ENCODE measurements around the gene HDAC9.
A peak's percentile ranks its signal among the peaks of the same experiment; 100 is the strongest.

The HDAC9 gene

DNA sequence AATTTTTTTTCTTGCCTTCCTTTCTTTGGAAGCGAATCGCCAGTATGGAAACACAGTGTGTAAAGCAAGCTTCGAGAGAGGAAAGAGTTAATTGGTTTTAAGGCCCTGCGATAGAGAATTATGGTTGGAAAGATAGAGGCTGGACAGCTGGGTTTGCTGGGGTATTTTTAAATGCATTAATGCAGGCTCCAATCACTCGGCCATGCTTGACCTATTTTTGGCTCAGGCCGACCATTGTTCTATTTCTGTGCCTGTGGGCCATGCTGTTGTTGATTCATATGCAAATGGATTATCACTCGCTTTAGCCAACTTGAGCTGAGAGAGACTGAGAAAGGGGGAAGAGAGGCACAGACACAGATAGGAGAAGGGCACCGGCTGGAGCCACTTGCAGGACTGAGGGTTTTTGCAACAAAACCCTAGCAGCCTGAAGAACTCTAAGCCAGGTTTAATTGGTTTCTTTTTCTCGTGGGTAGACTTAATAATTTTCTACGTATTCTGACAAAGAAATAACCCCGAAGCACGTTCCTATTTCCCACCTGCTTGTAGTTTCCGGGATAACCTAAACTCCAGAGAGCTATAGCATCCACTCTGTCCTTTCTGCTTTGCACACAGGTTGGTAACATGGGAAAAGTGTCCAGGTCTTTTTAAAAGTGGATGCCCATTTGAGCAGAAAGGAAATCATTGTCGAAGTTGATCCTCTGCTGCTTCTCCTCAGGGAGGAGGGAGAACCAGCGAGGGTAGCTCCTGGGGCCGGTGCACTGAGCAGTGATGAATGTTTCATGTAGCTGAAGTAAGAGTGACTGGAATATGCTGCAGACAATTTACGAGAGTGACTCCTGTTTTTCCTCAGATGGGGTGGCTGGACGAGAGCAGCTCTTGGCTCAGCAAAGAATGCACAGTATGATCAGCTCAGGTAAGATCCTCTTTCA, at the start of gene HDAC9:
TSS of gene HDAC9 (plus strand) at position 338 of the 929 bp plus-strand sequence. CDS start at position 892, 554 bp downstream.
- peaks cover 30% of the 10 kb centered on the region for H3K4me1 ChIP-seq (ENCODE audit: control insufficient read depth, insufficient read depth, low read length)
- peak; percentile 69 for DNase-seq (ENCODE audit: low read depth)
- peak within 1 kb of the TSS; percentile 48 for H3K9ac ChIP-seq (ENCODE audit: low read length)
- H3K9me3 ChIP-seq (ENCODE audit: control insufficient read depth, low read length), result no peaks in the 10 kb centered on the region
- H3K4me3 ChIP-seq (ENCODE audit: low read length), result peak within 1 kb of the TSS; percentile 76
- no peaks in the 10 kb centered on the region for H3K36me3 ChIP-seq (ENCODE audit: control insufficient read depth, insufficient read depth, low read length, severe bottlenecking)
- no peaks in the 10 kb centered on the region for H3K27me3 ChIP-seq (replicated peaks; ENCODE audit: control insufficient read depth, insufficient read depth, low read length)

DNA sequence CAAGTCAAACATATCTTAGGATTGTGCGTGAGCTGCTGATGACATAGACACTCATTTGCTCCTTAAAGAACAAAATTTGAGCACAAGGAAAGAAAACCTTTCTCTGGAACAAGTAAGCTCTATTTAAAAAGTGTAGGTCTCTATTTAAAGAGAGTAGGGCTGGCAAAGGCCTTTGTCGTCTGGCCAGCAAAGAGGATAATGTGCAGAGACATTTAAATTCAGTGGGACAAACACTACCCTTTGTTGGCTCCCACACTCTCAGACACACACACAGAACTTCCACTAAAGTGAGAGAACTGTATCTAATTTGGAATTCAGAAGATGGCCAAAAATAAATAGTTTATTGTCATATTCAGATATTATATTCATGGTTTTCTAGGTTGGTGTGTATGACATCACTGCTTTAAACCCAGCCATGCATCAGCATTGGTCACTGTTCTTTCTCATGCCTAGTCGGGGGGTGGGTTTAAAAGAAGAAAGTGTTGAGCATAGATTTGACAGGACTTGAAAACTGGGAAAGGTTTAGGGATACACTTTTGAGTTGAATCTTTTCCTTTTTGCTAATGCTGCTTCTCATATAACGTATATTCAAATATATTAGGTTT, 49.5 kb upstream of the HDAC9 start:
- DNase-seq (ENCODE audit: low read depth), result peak; percentile 1
- no peaks in the 10 kb centered on the region for H3K9me3 ChIP-seq (ENCODE audit: control insufficient read depth, low read length)
- H3K27me3 ChIP-seq (replicated peaks; ENCODE audit: control insufficient read depth, insufficient read depth, low read length), result no peaks in the 10 kb centered on the region
- H3K36me3 ChIP-seq (ENCODE audit: control insufficient read depth, insufficient read depth, low read length, severe bottlenecking), result no peaks in the 10 kb centered on the region
- H3K4me1 ChIP-seq (ENCODE audit: control insufficient read depth, insufficient read depth, low read length), result peaks cover 9% of the 10 kb centered on the region
- H3K4me3 ChIP-seq (ENCODE audit: low read length), result no peak overlapping the region
- no peak overlapping the region for H3K9ac ChIP-seq (ENCODE audit: low read length)

DNA sequence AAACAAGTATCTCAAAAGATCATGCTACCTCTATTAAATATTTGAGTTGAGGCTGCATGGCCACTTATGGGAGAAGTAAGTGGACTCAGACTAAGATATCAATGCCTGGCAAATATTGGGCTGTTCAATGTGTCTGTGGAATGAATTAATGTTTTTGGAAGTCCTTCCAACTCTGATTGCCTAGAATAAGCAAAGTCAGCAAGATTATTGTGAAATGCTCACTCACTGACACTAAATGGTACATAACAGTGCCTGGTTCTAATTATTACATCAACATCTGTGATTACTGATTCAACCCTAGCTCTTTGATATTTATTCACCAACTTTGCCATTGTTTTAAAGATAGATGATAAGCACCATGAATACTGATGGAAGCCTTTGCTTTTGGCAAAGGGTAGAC, 45.5 kb upstream of the HDAC9 start:
- no peaks in the 10 kb centered on the region for H3K36me3 ChIP-seq (ENCODE audit: control insufficient read depth, insufficient read depth, low read length, severe bottlenecking)
- H3K27me3 ChIP-seq (replicated peaks; ENCODE audit: control insufficient read depth, insufficient read depth, low read length), result no peaks in the 10 kb centered on the region
- no peak overlapping the region for H3K4me3 ChIP-seq (ENCODE audit: low read length)
- no peak overlapping the region for H3K9ac ChIP-seq (ENCODE audit: low read length)
- H3K9me3 ChIP-seq (ENCODE audit: control insufficient read depth, low read length), result no peaks in the 10 kb centered on the region
- peaks cover 9% of the 10 kb centered on the region for H3K4me1 ChIP-seq (ENCODE audit: control insufficient read depth, insufficient read depth, low read length)
- peak; percentile 31 for DNase-seq (ENCODE audit: low read depth)

DNA sequence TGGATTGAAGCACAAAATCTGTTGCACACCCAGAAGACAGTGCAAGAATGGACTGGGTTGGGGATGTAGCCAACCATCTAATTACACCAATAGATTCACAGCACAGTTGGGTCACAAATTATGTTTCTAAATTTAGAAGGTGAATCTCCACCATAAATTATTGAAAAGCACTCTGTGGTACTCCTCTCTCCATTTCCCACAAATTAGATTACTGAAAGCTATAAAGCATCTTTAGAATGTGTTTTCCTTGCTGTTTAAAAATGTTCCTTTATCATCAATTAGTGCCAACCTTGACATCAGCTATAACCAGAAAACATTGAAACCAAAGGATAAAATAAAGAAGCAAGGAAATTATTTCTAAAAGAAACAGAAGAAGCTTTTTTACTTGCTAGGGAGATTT, 39.9 kb upstream of the HDAC9 start:
- Histone ChIP-seq H3K36me3 (ENCODE audit: control insufficient read depth, insufficient read depth, low read length, severe bottlenecking) (no peaks in the 10 kb centered on the region), H3K4me1 (ENCODE audit: control insufficient read depth, insufficient read depth, low read length) (peaks cover under 1% of the 10 kb centered on the region), H3K9ac (ENCODE audit: low read length) (no peak overlapping the region), H3K27me3 (replicated peaks; ENCODE audit: control insufficient read depth, insufficient read depth, low read length) (no peaks in the 10 kb centered on the region), H3K9me3 (ENCODE audit: control insufficient read depth, low read length) (no peaks in the 10 kb centered on the region), H3K4me3 (ENCODE audit: low read length) (no peak overlapping the region)
- DNase-seq (ENCODE audit: low read depth), result no peak

DNA sequence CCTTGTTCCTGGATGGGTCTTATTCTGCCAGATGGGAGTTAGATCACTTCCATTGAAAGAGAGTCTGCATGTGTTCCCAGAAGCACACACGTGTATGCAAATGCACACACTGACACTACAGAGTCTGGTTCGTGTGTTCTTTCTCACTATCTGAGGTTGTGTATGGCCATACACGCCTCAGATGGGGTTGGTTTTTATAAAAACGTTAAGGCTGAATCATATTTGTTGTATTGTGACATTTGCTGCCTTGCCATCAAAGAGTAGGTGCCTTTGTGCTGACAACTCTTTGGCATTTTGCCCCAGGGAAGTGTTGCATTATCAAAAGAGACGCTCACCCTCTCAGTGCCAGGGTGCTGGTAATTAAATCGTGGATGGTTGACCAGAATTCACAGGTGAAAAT, 37.7 kb upstream of the HDAC9 start:
- Histone ChIP-seq H3K27me3 (replicated peaks; ENCODE audit: control insufficient read depth, insufficient read depth, low read length) (no peaks in the 10 kb centered on the region), H3K9ac (ENCODE audit: low read length) (no peak overlapping the region)
- no peak for DNase-seq (ENCODE audit: low read depth)

DNA sequence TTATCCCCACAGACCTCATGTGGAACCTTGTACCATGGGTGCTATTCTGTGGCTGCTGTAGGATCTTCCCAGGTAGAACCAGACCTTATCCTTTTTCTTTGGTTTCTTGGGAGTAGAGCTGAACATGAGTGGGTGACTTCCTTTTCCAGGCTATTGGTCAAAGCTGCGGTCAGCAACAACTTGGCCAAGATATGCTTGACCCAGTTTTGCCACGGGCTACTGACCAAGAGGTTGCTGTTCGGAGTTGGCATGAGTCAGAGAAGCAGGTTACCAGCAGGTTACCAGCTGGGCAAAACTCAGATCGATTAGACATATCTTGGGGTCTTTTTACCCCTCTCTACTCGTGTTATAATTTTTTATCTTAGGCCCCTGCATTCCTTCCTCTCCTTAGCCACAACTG, 36.7 kb upstream of the HDAC9 start:
- H3K4me1 ChIP-seq (ENCODE audit: control insufficient read depth, insufficient read depth, low read length), result no peaks in the 10 kb centered on the region
- no peak overlapping the region for H3K9ac ChIP-seq (ENCODE audit: low read length)
- H3K27me3 ChIP-seq (replicated peaks; ENCODE audit: control insufficient read depth, insufficient read depth, low read length), result no peaks in the 10 kb centered on the region
- no peaks in the 10 kb centered on the region for H3K9me3 ChIP-seq (ENCODE audit: control insufficient read depth, low read length)
- no peak for DNase-seq (ENCODE audit: low read depth)
- H3K36me3 ChIP-seq (ENCODE audit: control insufficient read depth, insufficient read depth, low read length, severe bottlenecking), result no peaks in the 10 kb centered on the region
- H3K4me3 ChIP-seq (ENCODE audit: low read length), result no peak overlapping the region

More for the DNA sequence above, 37.7 kb upstream of the HDAC9 start:
- no peak overlapping the region for H3K4me3 ChIP-seq (ENCODE audit: low read length)
- no peaks in the 10 kb centered on the region for H3K4me1 ChIP-seq (ENCODE audit: control insufficient read depth, insufficient read depth, low read length)
- no peaks in the 10 kb centered on the region for H3K36me3 ChIP-seq (ENCODE audit: control insufficient read depth, insufficient read depth, low read length, severe bottlenecking)
- H3K9me3 ChIP-seq (ENCODE audit: control insufficient read depth, low read length), result no peaks in the 10 kb centered on the region

DNA sequence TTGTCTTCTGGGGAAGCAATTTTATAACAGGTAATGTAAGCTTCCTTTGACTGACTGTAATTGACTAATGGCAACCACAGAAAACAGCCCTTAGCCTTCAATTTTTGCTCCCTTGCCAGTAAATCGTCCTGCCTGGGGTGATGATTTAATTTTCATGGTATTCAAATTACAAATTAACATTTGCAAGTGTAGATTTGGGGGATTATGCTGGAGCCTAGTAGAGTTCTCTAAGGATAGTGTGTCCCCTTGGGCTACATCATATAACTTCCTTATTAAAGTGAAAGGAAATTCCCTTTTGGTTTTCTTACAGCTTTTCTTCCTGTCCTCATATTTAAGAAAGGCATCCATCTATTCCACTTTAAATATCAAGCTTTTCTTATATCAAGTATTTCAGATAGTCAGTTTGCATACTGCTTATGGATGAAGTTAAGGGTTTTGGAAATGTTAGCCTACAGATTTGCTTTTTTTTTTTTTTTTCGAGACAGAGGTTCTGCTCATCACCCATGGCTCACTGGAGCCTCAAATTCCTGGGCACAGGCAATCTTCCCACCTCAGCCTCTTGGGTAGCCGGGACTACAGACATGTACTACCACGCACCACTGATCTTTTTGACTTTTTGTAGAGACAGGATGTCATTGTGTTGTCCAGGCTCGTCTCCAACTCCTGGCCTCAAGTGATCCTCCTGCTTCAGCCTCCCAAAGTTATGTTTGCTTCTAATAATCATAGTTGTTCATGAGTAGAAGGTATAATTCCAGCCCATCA, 35.9 kb upstream of the HDAC9 start:
- Histone ChIP-seq H3K27me3 (replicated peaks; ENCODE audit: control insufficient read depth, insufficient read depth, low read length) (no peaks in the 10 kb centered on the region), H3K9ac (ENCODE audit: low read length) (no peak overlapping the region), H3K4me1 (ENCODE audit: control insufficient read depth, insufficient read depth, low read length) (no peaks in the 10 kb centered on the region), H3K9me3 (ENCODE audit: control insufficient read depth, low read length) (peaks cover 2% of the 10 kb centered on the region), H3K36me3 (ENCODE audit: control insufficient read depth, insufficient read depth, low read length, severe bottlenecking) (no peaks in the 10 kb centered on the region), H3K4me3 (ENCODE audit: low read length) (no peak overlapping the region)
- DNase-seq (ENCODE audit: low read depth), result peak; percentile 18

DNA sequence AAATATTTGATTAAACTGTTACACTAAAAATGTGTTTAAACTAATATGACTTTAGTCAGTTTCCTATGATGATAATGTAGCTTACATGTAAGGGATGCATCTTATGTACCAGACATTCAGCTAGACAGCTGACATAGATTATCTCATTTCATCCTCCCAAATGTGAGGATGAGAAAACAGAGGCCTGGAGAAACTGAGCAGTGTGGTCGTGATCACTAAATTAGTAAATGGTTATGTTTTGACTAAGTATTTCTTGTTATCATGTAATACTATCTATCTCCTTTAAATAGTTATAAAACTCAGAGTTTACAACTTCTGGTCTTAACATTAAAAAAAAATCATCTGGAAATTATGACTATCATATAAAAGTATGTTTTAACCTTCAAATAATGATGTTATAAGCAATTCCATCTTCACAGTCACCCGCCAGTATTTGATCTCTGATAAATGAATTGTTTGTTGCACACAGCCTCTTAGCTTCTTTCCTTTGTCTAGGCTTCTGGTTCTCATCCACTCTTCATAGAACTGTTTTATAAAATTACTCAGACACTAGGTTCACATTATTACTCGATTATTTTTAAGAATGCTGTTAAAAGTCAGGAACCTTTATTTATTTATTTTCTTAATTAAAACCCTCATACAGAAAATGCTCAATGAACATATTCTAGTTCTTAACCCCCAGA, 33.6 kb upstream of the HDAC9 start:
- Histone ChIP-seq H3K27me3 (replicated peaks; ENCODE audit: control insufficient read depth, insufficient read depth, low read length) (no peaks in the 10 kb centered on the region), H3K4me3 (ENCODE audit: low read length) (no peak overlapping the region), H3K9me3 (ENCODE audit: control insufficient read depth, low read length) (peaks cover 3% of the 10 kb centered on the region), H3K4me1 (ENCODE audit: control insufficient read depth, insufficient read depth, low read length) (no peaks in the 10 kb centered on the region), H3K9ac (ENCODE audit: low read length) (no peak overlapping the region), H3K36me3 (ENCODE audit: control insufficient read depth, insufficient read depth, low read length, severe bottlenecking) (no peaks in the 10 kb centered on the region)
- no peak for DNase-seq (ENCODE audit: low read depth)

DNA sequence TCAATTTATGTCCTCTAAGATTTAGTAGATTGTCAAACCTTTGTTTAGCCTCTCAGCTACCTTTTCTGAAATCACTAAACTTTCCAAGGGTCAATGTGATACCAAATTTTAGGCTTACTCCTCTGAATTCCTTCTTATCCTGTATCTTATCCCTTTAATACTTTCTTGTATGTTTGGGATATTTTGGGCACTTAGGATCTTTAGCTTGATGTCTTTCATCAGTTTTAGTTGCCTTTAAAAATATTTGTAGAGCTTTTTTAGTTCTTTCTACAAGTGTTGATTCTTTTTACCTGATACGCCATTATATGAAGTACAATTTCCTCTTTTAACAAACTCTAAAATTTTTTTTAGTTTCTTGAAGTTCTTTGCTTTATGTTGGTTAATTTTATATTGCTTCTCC, 30.7 kb upstream of the HDAC9 start:
- Histone ChIP-seq H3K36me3 (ENCODE audit: control insufficient read depth, insufficient read depth, low read length, severe bottlenecking) (no peaks in the 10 kb centered on the region), H3K27me3 (replicated peaks; ENCODE audit: control insufficient read depth, insufficient read depth, low read length) (no peaks in the 10 kb centered on the region), H3K4me3 (ENCODE audit: low read length) (no peak overlapping the region), H3K4me1 (ENCODE audit: control insufficient read depth, insufficient read depth, low read length) (no peaks in the 10 kb centered on the region), H3K9ac (ENCODE audit: low read length) (no peak overlapping the region), H3K9me3 (ENCODE audit: control insufficient read depth, low read length) (peaks cover 3% of the 10 kb centered on the region)
- DNase-seq (ENCODE audit: low read depth), result no peak

DNA sequence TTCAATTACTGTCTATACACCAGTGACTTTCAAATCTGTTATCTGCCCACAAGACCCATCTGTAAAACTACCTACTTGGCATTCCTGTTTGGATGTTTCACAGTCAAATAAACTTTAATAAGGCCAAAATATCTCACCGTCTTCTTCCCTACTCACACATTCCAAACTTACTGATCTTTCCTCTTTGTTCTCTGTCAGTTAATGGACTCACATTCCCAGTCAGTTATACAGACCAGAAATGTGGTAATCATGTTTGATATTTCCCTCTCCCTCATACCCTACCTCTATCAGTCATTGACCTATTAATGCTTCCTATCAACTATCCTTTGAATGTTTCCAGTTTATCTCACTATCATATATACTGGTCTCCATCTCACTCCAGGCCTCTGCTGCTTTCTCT, 28.5 kb upstream of the HDAC9 start:
- no peak overlapping the region for H3K4me3 ChIP-seq (ENCODE audit: low read length)
- no peaks in the 10 kb centered on the region for H3K4me1 ChIP-seq (ENCODE audit: control insufficient read depth, insufficient read depth, low read length)
- H3K9me3 ChIP-seq (ENCODE audit: control insufficient read depth, low read length), result peaks cover 3% of the 10 kb centered on the region
- DNase-seq (ENCODE audit: low read depth), result no peak
- H3K27me3 ChIP-seq (replicated peaks; ENCODE audit: control insufficient read depth, insufficient read depth, low read length), result no peaks in the 10 kb centered on the region
- H3K9ac ChIP-seq (ENCODE audit: low read length), result no peak overlapping the region
- no peaks in the 10 kb centered on the region for H3K36me3 ChIP-seq (ENCODE audit: control insufficient read depth, insufficient read depth, low read length, severe bottlenecking)

DNA sequence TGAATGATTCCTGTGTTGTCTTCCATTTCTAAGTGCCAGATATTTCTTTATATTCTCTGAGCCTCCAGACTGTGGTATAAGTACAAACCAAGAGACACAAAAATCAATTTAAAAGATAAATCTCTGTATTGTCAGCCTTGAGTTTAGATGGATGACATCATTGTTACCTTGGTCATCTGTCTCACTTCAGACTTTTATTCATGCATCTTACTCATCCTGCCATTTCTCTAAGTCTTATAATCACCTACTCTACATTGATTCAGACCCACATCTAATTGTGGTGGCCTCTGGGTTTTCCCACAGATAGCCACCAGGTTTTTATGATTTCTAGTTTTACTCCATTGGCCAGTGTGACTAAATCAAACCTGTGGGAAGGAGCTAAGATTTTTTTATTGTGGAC, 26.8 kb upstream of the HDAC9 start:
- Histone ChIP-seq H3K36me3 (ENCODE audit: control insufficient read depth, insufficient read depth, low read length, severe bottlenecking) (no peaks in the 10 kb centered on the region), H3K27me3 (replicated peaks; ENCODE audit: control insufficient read depth, insufficient read depth, low read length) (no peaks in the 10 kb centered on the region), H3K4me1 (ENCODE audit: control insufficient read depth, insufficient read depth, low read length) (no peaks in the 10 kb centered on the region), H3K9ac (ENCODE audit: low read length) (no peak overlapping the region), H3K4me3 (ENCODE audit: low read length) (no peak overlapping the region), H3K9me3 (ENCODE audit: control insufficient read depth, low read length) (peaks cover 3% of the 10 kb centered on the region)
- DNase-seq (ENCODE audit: low read depth), result no peak
